Mesenchymal stem cell (in vitro differentiated cells and primary cell): Measurements from ENCODE around the gene SNTG2.

Experiments
- DNase-seq: peaks from one replicate; pipeline ENCODE4 v3.0.0-alpha.2; 2013
- H2AFZ ChIP-seq: one replicate; pipeline ENCODE4 v1.6.1; 2013; ENCODE audit warnings: low read depth, mild to moderate bottlenecking, control low read depth, inconsistent platforms, low read length, moderate library complexity
- H2AK5ac ChIP-seq: 2 replicates; pipeline ENCODE4 v1.6.1; 2013; ENCODE audit warnings: low read length, moderate library complexity, mild to moderate bottlenecking, inconsistent platforms; ENCODE audit not compliant: severe bottlenecking
- H2BK120ac ChIP-seq: one replicate; pipeline ENCODE4 v1.6.1; 2013; ENCODE audit warnings: low read depth, mild to moderate bottlenecking, inconsistent platforms, low read length, moderate library complexity
- H2BK12ac ChIP-seq, 2 experiments: one replicate each; pipeline ENCODE4 v1.6.1; 2013; ENCODE audit warnings: inconsistent platforms in 2 of 2, low read length in 2 of 2, mild to moderate bottlenecking in 2 of 2, moderate library complexity in 2 of 2, control low read depth in 1 of 2
- H2BK15ac ChIP-seq: one replicate; pipeline ENCODE4 v1.6.1; 2013; ENCODE audit warnings: mild to moderate bottlenecking, low read depth, inconsistent platforms; ENCODE audit not compliant: poor library complexity, severe bottlenecking
- H2BK5ac ChIP-seq: 2 replicates; pipeline ENCODE4 v1.6.1; 2013; ENCODE audit warnings: low read depth, mild to moderate bottlenecking, low read length, control low read depth, inconsistent platforms; ENCODE audit not compliant: poor library complexity, severe bottlenecking
- H3K14ac ChIP-seq, 2 experiments: one replicate each; pipeline ENCODE4 v1.6.1; 2013; ENCODE audit warnings: inconsistent platforms in 2 of 2, low read length in 2 of 2, control low read depth in 1 of 2, mild to moderate bottlenecking in 1 of 2, moderate library complexity in 1 of 2
- H3K18ac ChIP-seq, 2 experiments: one replicate each; pipeline ENCODE4 v1.6.1; 2013; ENCODE audit warnings: inconsistent platforms in 2 of 2, low read length in 2 of 2, control low read depth in 1 of 2, low read depth in 1 of 2, mild to moderate bottlenecking in 1 of 2
- H3K23ac ChIP-seq, 2 experiments: one replicate each; pipeline ENCODE4 v1.6.1; 2013; ENCODE audit warnings: inconsistent platforms in 2 of 2, low read length in 2 of 2, mild to moderate bottlenecking in 2 of 2, moderate library complexity in 2 of 2, control low read depth in 1 of 2
- H3K27ac ChIP-seq: 2 replicates; pipeline ENCODE4 v1.5.1; 2013; ENCODE audit warnings: mild to moderate bottlenecking, moderate library complexity, low read length, control low read depth, inconsistent platforms; ENCODE audit not compliant: poor library complexity, severe bottlenecking
- H3K27me3 ChIP-seq, 2 experiments: 2 replicates each; pipeline versions ENCODE4 v1.6.1 to v1.7.0; 2013; ENCODE audit warnings: low read length in 2 of 2, mild to moderate bottlenecking in 2 of 2, moderate library complexity in 2 of 2, control low read depth in 1 of 2, inconsistent platforms in 1 of 2; ENCODE audit not compliant: control insufficient read depth in 1 of 2, insufficient read depth in 1 of 2
- H3K36me3 ChIP-seq, 2 experiments: 2 replicates each; pipeline versions ENCODE4 v1.6.1 to v1.7.0; 2013; ENCODE audit warnings: low read length in 2 of 2, control low read depth in 1 of 2, inconsistent platforms in 1 of 2, low read depth in 1 of 2, mild to moderate bottlenecking in 1 of 2; ENCODE audit not compliant: insufficient read depth in 2 of 2, control insufficient read depth in 1 of 2
- H3K4ac ChIP-seq, 2 experiments: one replicate each; pipeline ENCODE4 v1.6.1; 2013; ENCODE audit warnings: inconsistent platforms in 2 of 2, low read length in 2 of 2, mild to moderate bottlenecking in 2 of 2, moderate library complexity in 2 of 2, control low read depth in 1 of 2, low read depth in 1 of 2
- H3K4me1 ChIP-seq: 2 replicates; pipeline ENCODE4 v1.6.1; 2013; ENCODE audit warnings: low read depth, low read length, control low read depth; ENCODE audit not compliant: control insufficient read depth, insufficient read depth
- H3K4me2 ChIP-seq: 2 replicates; pipeline ENCODE4 v1.6.1; 2013; ENCODE audit warnings: low read length, mild to moderate bottlenecking, inconsistent platforms; ENCODE audit not compliant: poor library complexity, severe bottlenecking
- H3K4me3 ChIP-seq, 2 experiments: 2 replicates each; pipeline versions ENCODE4 v1.5.1 to v1.7.0; 2013; ENCODE audit warnings: low read length in 2 of 2, mild to moderate bottlenecking in 2 of 2, control low read depth in 1 of 2, low read depth in 1 of 2; ENCODE audit not compliant: insufficient read depth in 1 of 2
- H3K79me1 ChIP-seq: replicated peaks from 2 replicates; pipeline ENCODE4 v1.6.1; 2013; ENCODE audit warnings: mild to moderate bottlenecking, control low read depth, low read length, inconsistent platforms; ENCODE audit not compliant: poor library complexity, severe bottlenecking
- H3K9ac ChIP-seq: 2 replicates; pipeline ENCODE4 v1.7.0; 2013; ENCODE audit warnings: mild to moderate bottlenecking, low read length, moderate library complexity
- H3K9me3 ChIP-seq: 2 replicates; pipeline ENCODE4 v1.7.0; 2013; ENCODE audit warnings: mild to moderate bottlenecking, low read length; ENCODE audit not compliant: control insufficient read depth
- H4K8ac ChIP-seq: one replicate; pipeline ENCODE4 v1.6.1; 2013; ENCODE audit warnings: inconsistent platforms, mild to moderate bottlenecking, low read length, moderate library complexity
- H4K91ac ChIP-seq: one replicate; pipeline ENCODE4 v1.6.1; 2013; ENCODE audit warnings: mild to moderate bottlenecking, low read length, inconsistent platforms
- WGBS: methylation state at CpG from one replicate; pipeline ENCODE4 v1.1.7; 2013; ENCODE audit warnings: mixed read lengths; 5-methylcytosine and 5-hydroxymethylcytosine counted together

Gene SNTG2

DNA sequence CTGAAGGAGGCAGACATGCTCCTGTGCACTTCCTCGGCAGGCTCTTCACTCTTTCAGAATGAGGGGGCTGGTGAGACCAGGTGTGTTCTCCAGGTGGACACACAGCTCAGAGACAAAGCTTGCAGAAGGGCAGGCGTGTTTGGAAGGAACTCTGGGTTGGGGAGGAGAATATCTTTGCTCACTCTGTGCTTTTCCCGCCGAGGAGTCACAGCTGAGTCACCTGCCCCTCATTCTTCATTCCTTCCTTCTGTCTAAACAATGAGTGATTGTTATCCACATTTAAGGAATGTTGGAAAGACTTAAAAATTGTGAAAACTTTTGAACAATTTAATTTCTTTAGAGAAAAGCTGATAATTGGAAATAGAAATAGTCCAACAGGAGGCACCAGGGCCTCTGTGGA is 336.3 kb downstream of the SNTG2 start:
- WGBS = 72% methylated on average over 1 of the region's 4 CpGs
- no peak overlapping the region for H3K4me3 ChIP-seq
- H2BK12ac ChIP-seq = no peak overlapping the region
- H3K79me1 ChIP-seq = no peaks in the 10 kb centered on the region
- H2AK5ac ChIP-seq = no peak overlapping the region
- no peak overlapping the region for H3K9ac ChIP-seq
- H2AFZ ChIP-seq = no peak overlapping the region
- H3K23ac ChIP-seq = no peak overlapping the region
- H3K14ac ChIP-seq = no peak overlapping the region
- no peak overlapping the region for H3K4ac ChIP-seq
- no peak overlapping the region for H2BK5ac ChIP-seq
- H4K91ac ChIP-seq = no peak overlapping the region
- H3K4me2 ChIP-seq = no peak overlapping the region
- no peak overlapping the region for H2BK15ac ChIP-seq
- no peak overlapping the region for H2BK120ac ChIP-seq
- no peak overlapping the region for H4K8ac ChIP-seq
- no peak overlapping the region for H3K18ac ChIP-seq
- H3K27me3 ChIP-seq = peaks cover 0 to 2% of the 10 kb centered on the region in 2 experiments
- H3K36me3 ChIP-seq = no peaks in the 10 kb centered on the region
- no peak overlapping the region for H3K27ac ChIP-seq
- peaks cover 3% of the 10 kb centered on the region for H3K9me3 ChIP-seq
- peaks cover 7% of the 10 kb centered on the region for H3K4me1 ChIP-seq
- no peak for DNase-seq

DNA sequence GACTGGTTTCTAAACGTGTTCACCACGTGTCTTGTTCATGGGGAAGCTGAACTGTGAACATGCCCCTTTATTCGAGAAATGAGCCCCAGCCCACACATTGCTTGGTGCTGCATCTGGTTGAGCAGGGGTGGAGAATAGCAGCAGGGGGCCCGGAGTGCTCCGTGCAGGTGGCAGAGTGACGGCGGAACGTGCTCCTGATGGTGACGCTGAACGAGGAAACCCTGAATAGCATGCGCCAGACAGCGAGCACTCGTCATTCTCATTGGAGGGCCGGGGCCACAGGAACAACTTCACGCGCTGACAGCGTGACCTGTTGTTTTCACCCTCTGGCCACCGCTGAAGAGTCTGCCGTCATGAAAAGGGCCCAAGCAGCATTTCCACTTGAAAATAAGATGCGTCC is 336.8 kb downstream of the SNTG2 start:
- DNase-seq = no peak
- WGBS = 88% methylated on average over 20 of the region's 20 CpGs

DNA sequence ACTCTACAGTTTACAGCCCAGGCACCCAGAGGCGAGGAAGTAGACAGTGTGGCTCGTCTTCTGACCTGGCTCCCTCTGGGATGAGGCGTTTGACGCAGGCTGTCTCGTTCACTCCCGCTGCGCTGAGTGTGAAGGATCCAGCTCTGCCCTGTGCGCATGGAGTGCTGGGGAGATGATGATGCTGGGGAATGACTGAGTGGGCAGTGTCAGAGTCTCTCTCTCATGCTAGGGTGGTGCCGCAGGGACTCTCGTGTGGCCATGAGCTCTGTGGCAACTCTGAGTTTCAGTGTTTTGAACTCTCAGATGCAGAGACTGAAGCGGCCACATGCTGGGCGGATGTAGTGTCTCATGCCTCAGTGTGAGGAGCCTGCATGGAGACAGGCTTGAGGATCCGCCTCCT is 344.3 kb downstream of the SNTG2 start:
- Histone ChIP-seq H3K4me3 (no peak overlapping the region), H4K91ac (no peak overlapping the region), H3K36me3 (no peaks in the 10 kb centered on the region), H3K79me1 (no peaks in the 10 kb centered on the region), H3K4me2 (no peak overlapping the region), H2BK5ac (no peak overlapping the region), H3K9me3 (no peaks in the 10 kb centered on the region), H3K4ac (no peak overlapping the region), H3K23ac (no peak overlapping the region), H3K14ac (no peak overlapping the region), H3K4me1 (no peaks in the 10 kb centered on the region), H3K27me3 (no peaks in the 10 kb centered on the region), H2AK5ac (no peak overlapping the region), H2BK120ac (no peak overlapping the region), H3K18ac (no peak overlapping the region), H4K8ac (no peak overlapping the region), H3K27ac (no peak overlapping the region), H2BK15ac (no peak overlapping the region), H2AFZ (no peak overlapping the region), H2BK12ac (no peak overlapping the region), H3K9ac (no peak overlapping the region)
- no peak for DNase-seq
- 83% methylated on average over 12 of the region's 13 CpGs for WGBS

More for the DNA sequence above, 336.8 kb downstream of the SNTG2 start:
- Histone ChIP-seq H3K36me3 (no peaks in the 10 kb centered on the region), H3K18ac (no peak overlapping the region), H4K91ac (no peak overlapping the region), H3K4ac (no peak overlapping the region), H3K14ac (no peak overlapping the region), H3K9me3 (peaks cover 3% of the 10 kb centered on the region), H3K27me3 (no peaks in the 10 kb centered on the region), H3K79me1 (no peaks in the 10 kb centered on the region), H4K8ac (no peak overlapping the region), H2AK5ac (no peak overlapping the region), H2BK15ac (no peak overlapping the region), H3K4me1 (peaks cover 7% of the 10 kb centered on the region), H2AFZ (no peak overlapping the region), H2BK120ac (no peak overlapping the region), H3K23ac (no peak overlapping the region), H3K9ac (no peak overlapping the region), H3K27ac (no peak overlapping the region), H3K4me3 (no peak overlapping the region), H2BK12ac (no peak overlapping the region), H2BK5ac (no peak overlapping the region), H3K4me2 (no peak overlapping the region)

DNA sequence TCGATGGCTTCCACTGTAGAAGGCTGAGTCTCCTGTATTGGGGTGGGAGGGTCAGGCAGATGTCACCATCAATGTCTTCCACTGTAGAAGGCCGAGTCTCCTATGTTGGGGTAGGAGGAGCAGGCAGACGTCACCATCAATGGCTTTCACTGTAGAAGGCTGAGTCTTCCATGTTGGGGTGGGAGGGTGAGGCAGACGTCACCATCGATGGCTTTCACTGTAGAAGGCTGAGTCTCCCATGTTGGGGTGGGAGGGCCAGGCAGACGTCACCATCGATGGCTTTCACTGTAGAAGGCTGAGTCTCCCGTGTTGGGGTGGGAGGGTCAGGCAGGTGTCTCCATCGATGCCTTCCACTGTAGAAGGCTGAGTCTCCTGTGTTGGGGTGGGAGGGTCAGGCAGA is 345.1 kb downstream of the SNTG2 start:
- no peak for DNase-seq
- no peak overlapping the region for H3K4ac ChIP-seq
- H3K4me2 ChIP-seq = no peak overlapping the region
- H3K27ac ChIP-seq = no peak overlapping the region
- no peak overlapping the region for H2AK5ac ChIP-seq
- H3K4me3 ChIP-seq = peak overlapping the region in 1 of 2 experiments; percentile 29
- no peak overlapping the region for H2BK120ac ChIP-seq
- H3K4me1 ChIP-seq = no peaks in the 10 kb centered on the region
- WGBS = 84% methylated on average over 9 of the region's 9 CpGs
- H2AFZ ChIP-seq = no peak overlapping the region
- no peak overlapping the region for H4K8ac ChIP-seq
- no peaks in the 10 kb centered on the region for H3K36me3 ChIP-seq
- no peak overlapping the region for H2BK5ac ChIP-seq
- no peak overlapping the region for H3K14ac ChIP-seq
- H3K23ac ChIP-seq = no peak overlapping the region
- no peak overlapping the region for H2BK12ac ChIP-seq
- no peak overlapping the region for H3K9ac ChIP-seq
- H3K9me3 ChIP-seq = no peaks in the 10 kb centered on the region
- no peaks in the 10 kb centered on the region for H3K79me1 ChIP-seq
- no peak overlapping the region for H4K91ac ChIP-seq
- no peak overlapping the region for H3K18ac ChIP-seq
- H2BK15ac ChIP-seq = no peak overlapping the region
- H3K27me3 ChIP-seq = no peaks in the 10 kb centered on the region
